Left lung (tissue), 10 donors: ENCODE data around the gene RAPGEF2. TPM values are rescaled to one million over a fixed set of nuclear protein-coding genes. Genes with fewer than 3 reads are reported as not detected.
A peak's percentile ranks its signal among the peaks of the same experiment; 100 is the strongest.

ENCODE experiments used
- ATAC-seq: fragments of 200-7000 bp; cut with Tn5 transposase; one replicate; pipeline ENCODE4 v1.9.1; 2020; ENCODE audit warnings: moderate library complexity
- DNase-seq, 4 donors: peaks; one replicate each; pipeline ENCODE4 v3.0.0-alpha.2; 2013 to 2020
- H3K27ac ChIP-seq, 2 donors: fragments of 200-600 bp; sonication (generic) in 1 of 2; one replicate each; pipeline versions ENCODE4 v1.5.0 to v1.8.0; 2020 to 2021
- H3K27me3 ChIP-seq, 2 donors: fragments of 200-600 bp; sonication (generic) in 1 of 2; one replicate each; pipeline versions ENCODE4 v1.5.0 to v1.8.0; 2020 to 2021
- H3K36me3 ChIP-seq, 2 donors: fragments of 200-600 bp; sonication (generic) in 1 of 2; one replicate each; pipeline versions ENCODE4 v1.5.0 to v1.8.0; 2020 to 2021
- H3K4me1 ChIP-seq, 2 donors: fragments of 200-600 bp; one replicate each; pipeline ENCODE4 v1.8.0; 2021
- H3K4me3 ChIP-seq, 2 donors: fragments of 200-600 bp; sonication (generic) in 1 of 2; one replicate each; pipeline versions ENCODE4 v1.5.0 to v1.8.0; 2020 to 2021; ENCODE audit warnings: mild to moderate bottlenecking in 1 of 2
- H3K9me3 ChIP-seq, 2 donors: fragments of 200-600 bp; sonication (generic) in 1 of 2; one replicate each; pipeline versions ENCODE4 v1.5.0 to v1.8.0; 2020 to 2021
- intact Hi-C, 2 donors: fragments of 100-400 bp; cut with DNase I; formaldehyde crosslinking; loops; one replicate each; pipeline versions ENCODE4 v1.11.2 to v1.14.2; 2022
- polyA plus RNA-seq, 6 donors: library from polyadenylated mRNA; unstranded; fragments of 120-200 nt; gene quantifications; one replicate each; pipeline ENCODE4 v1.2.1, GENCODE V29; 2013; ENCODE audit not compliant: insufficient read length in 6 of 6
- total RNA-seq, 2 donors: library from RNA; stranded (reverse); fragmentation: NEBNext Ultra II Directional; extraction: Animal tissue kit (Norgen Biotek cat#: 25700); gene quantifications; one replicate each; pipeline ENCODE4 v1.2.1, GENCODE V29; 2021
- TF ChIP-seq, protein P1 (sequence below), 2 donors: fragments of 200-600 bp; sonication (generic) in 1 of 2; IDR thresholded peaks; one replicate each; pipeline versions ENCODE4 v1.5.0 to v1.8.0; 2021; ENCODE audit warnings: antibody characterized with exemption in 2 of 2
- donor health status: DM: no; HTN: yes; CAD: no.
- donor health status: DM: no; HTN: no; CAD: no.

RAPGEF2 gene
- total and polyA plus RNA-seq, 8 donors, result 39.9 to 52.0 (median 45.4) TPM

DNA sequence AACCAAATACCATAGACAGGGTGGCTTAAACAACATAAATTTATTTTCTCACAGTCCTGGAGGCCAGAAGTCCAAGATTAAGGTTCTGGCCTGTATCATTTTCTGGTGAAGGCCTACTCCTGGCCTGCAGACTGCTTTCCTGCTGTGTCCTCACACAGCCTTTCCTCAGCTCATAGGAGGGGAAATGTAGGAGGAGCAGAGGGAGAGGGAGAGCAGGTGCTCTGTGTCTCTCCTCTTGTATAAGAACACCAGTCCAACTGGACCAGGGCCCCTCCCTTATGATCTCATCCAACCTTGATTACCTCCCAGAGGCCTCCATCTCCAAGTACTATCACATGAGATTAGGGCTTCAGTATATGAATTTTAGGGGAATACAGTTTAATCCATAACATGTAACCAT is 34.3 kb downstream of the RAPGEF2 start:
- no peaks in the 10 kb centered on the region for H3K27me3 ChIP-seq
- no peak for DNase-seq
- H3K9me3 ChIP-seq, result no peaks in the 10 kb centered on the region
- H3K4me1 ChIP-seq, result peaks cover 0 to 13% of the 10 kb centered on the region in 2 donors
- H3K4me3 ChIP-seq, result no peak overlapping the region
- intact Hi-C loops, result no loop called here
- no peaks in the 10 kb centered on the region for H3K36me3 ChIP-seq
- H3K27ac ChIP-seq, result no peak overlapping the region
- peak; percentile 44 for ATAC-seq
- TF ChIP-seq, protein P1, sequence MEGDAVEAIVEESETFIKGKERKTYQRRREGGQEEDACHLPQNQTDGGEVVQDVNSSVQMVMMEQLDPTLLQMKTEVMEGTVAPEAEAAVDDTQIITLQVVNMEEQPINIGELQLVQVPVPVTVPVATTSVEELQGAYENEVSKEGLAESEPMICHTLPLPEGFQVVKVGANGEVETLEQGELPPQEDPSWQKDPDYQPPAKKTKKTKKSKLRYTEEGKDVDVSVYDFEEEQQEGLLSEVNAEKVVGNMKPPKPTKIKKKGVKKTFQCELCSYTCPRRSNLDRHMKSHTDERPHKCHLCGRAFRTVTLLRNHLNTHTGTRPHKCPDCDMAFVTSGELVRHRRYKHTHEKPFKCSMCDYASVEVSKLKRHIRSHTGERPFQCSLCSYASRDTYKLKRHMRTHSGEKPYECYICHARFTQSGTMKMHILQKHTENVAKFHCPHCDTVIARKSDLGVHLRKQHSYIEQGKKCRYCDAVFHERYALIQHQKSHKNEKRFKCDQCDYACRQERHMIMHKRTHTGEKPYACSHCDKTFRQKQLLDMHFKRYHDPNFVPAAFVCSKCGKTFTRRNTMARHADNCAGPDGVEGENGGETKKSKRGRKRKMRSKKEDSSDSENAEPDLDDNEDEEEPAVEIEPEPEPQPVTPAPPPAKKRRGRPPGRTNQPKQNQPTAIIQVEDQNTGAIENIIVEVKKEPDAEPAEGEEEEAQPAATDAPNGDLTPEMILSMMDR (IDR thresholded peaks at IDR 0.05), result no peak

GRCh38 chr4:159138436-159138835 is 35.6 kb downstream of the RAPGEF2 start:
- ATAC-seq, result no peak
- H3K36me3 ChIP-seq, result no peaks in the 10 kb centered on the region
- peaks cover 0 to 15% of the 10 kb centered on the region in 2 donors for H3K4me1 ChIP-seq
- TF ChIP-seq, protein P1 (IDR thresholded peaks at IDR 0.05), result no peak
- no peak overlapping the region for H3K4me3 ChIP-seq
- no peaks in the 10 kb centered on the region for H3K9me3 ChIP-seq
- DNase-seq, result no peak
- intact Hi-C loops, result no loop called here
- H3K27ac ChIP-seq, result peak overlapping the region in 1 of 2 donors; percentile 21
- no peaks in the 10 kb centered on the region for H3K27me3 ChIP-seq

GRCh38 chr4:159141193-159141592 is 38.3 kb downstream of the RAPGEF2 start:
- no peak overlapping the region for H3K27ac ChIP-seq
- H3K9me3 ChIP-seq, result no peaks in the 10 kb centered on the region
- TF ChIP-seq, protein P1 (IDR thresholded peaks at IDR 0.05), result no peak
- no peak for DNase-seq
- peaks cover 0 to 12% of the 10 kb centered on the region in 2 donors for H3K4me1 ChIP-seq
- no peaks in the 10 kb centered on the region for H3K36me3 ChIP-seq
- intact Hi-C loops, result no loop called here
- H3K4me3 ChIP-seq, result no peak overlapping the region
- no peaks in the 10 kb centered on the region for H3K27me3 ChIP-seq
- no peak for ATAC-seq

DNA sequence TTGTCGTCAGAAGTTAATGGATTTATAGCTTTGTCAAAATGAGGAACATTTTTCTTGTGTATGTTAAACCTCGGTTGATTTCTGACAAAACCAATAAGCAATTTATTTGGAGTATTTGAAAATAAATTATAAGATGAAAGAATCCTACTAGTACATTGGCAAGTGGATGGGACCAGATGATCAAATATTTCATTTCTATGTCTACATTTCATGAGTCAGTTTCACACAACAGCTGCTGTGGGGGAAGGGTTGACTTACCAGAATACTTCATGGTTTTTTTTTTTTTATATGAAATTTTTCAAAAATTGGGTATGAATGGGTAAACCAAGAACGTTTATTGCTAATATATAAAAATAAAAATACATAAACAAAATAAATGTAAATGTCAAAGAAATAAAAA is 39.4 kb downstream of the RAPGEF2 start:
- Histone ChIP-seq H3K27me3 (no peaks in the 10 kb centered on the region), H3K4me1 (peaks cover 0 to 16% of the 10 kb centered on the region in 2 donors), H3K4me3 (no peak overlapping the region), H3K36me3 (no peaks in the 10 kb centered on the region), H3K27ac (no peak overlapping the region), H3K9me3 (no peaks in the 10 kb centered on the region)
- ATAC-seq, result no peak
- intact Hi-C loops, result no loop called here
- TF ChIP-seq, protein P1 (IDR thresholded peaks at IDR 0.05), result no peak
- no peak for DNase-seq

DNA sequence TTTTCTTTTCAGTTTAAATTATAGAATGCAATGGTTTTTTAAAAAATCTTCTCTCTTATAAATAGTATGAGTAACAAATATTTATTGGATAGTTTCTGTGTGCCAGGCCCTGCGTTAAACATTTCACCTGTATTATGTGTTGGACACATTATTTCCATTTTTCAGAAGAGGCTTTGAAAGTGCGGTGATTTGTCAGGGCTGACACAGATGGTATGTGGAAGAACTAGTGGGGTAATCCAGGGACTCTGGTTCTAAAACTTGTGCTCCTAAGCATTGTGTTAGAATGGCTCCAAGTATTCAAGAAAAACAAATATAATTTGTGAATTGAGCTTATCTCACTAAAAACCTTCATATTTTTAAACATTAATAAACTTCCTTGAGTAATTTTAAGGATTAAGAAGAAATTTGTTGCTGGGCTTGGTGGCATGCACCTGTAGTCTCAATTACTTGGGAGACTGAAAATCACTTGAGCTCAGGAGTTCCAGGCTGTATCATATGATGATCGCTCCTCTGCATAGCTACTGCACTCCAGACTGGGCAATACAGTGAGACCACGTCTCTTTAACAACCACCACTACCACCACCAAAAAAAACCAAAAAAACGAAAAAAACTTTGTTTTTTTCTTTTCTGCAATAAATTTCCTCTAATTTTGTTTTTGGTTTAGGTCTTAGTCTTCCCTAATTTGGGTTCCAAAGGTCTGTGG is 40.0 kb downstream of the RAPGEF2 start:
- intact Hi-C loops, result no loop called here
- H3K4me1 ChIP-seq, result peaks cover 0 to 18% of the 10 kb centered on the region in 2 donors
- no peaks in the 10 kb centered on the region for H3K36me3 ChIP-seq
- DNase-seq (no peak), ATAC-seq (no peak)
- no peak overlapping the region for H3K27ac ChIP-seq
- H3K4me3 ChIP-seq, result no peak overlapping the region
- H3K9me3 ChIP-seq, result no peaks in the 10 kb centered on the region
- no peaks in the 10 kb centered on the region for H3K27me3 ChIP-seq
- TF ChIP-seq, protein P1 (IDR thresholded peaks at IDR 0.05), result no peak
